ENCODE measurements around the gene CHST15.

Gene CHST15

GRCh38 chr10:124129471-124129870, 36.1 kb upstream of the CHST15 start:
- no peaks in the 10 kb centered on the region for H3K9me3 ChIP-seq (ENCODE audit: control insufficient read depth, insufficient read depth, low read depth, low read length)
- H3K4me3 ChIP-seq (ENCODE audit: low read depth, low read length): no peak overlapping the region
- H3K27me3 ChIP-seq (ENCODE audit: control insufficient read depth, insufficient read depth, low read length): no peaks in the 10 kb centered on the region; the same call in 1 of the 2 replicates
- H3K9ac ChIP-seq (ENCODE audit: low read length): no peak overlapping the region
- no peak overlapping the region for H3K27ac ChIP-seq (ENCODE audit: low read depth, low read length)
- no peaks in the 10 kb centered on the region for H3K4me1 ChIP-seq (ENCODE audit: control insufficient read depth, insufficient read depth, low read length)
- no peaks in the 10 kb centered on the region for H3K36me3 ChIP-seq (ENCODE audit: control insufficient read depth, insufficient read depth, low read length)

- Histone ChIP-seq H3K4me3 (ENCODE audit: low read depth, low read length) (no peak overlapping the region), H3K9me3 (ENCODE audit: control insufficient read depth, insufficient read depth, low read depth, low read length) (no peaks in the 10 kb centered on the region), H3K27ac (ENCODE audit: low read depth, low read length) (no peak overlapping the region), H3K4me1 (ENCODE audit: control insufficient read depth, insufficient read depth, low read length) (no peaks in the 10 kb centered on the region), H3K36me3 (ENCODE audit: control insufficient read depth, insufficient read depth, low read length) (no peaks in the 10 kb centered on the region), H3K27me3 (ENCODE audit: control insufficient read depth, insufficient read depth, low read length) (no peaks in the 10 kb centered on the region; the same call in 1 of the 2 replicates), H3K9ac (ENCODE audit: low read length) (no peak overlapping the region)
Measured at GRCh38 chr10:124128811-124129145, 35.4 kb upstream of the CHST15 start.

GRCh38 chr10:124127965-124128810, 34.8 kb upstream of the CHST15 start:
- H3K27me3 ChIP-seq (ENCODE audit: control insufficient read depth, insufficient read depth, low read length): no peaks in the 10 kb centered on the region; the same call in 1 of the 2 replicates
- no peaks in the 10 kb centered on the region for H3K4me1 ChIP-seq (ENCODE audit: control insufficient read depth, insufficient read depth, low read length)
- H3K9me3 ChIP-seq (ENCODE audit: control insufficient read depth, insufficient read depth, low read depth, low read length): no peaks in the 10 kb centered on the region
- H3K9ac ChIP-seq (ENCODE audit: low read length): no peak overlapping the region
- H3K36me3 ChIP-seq (ENCODE audit: control insufficient read depth, insufficient read depth, low read length): no peaks in the 10 kb centered on the region
- no peak overlapping the region for H3K27ac ChIP-seq (ENCODE audit: low read depth, low read length)
- no peak overlapping the region for H3K4me3 ChIP-seq (ENCODE audit: low read depth, low read length)

- no peaks in the 10 kb centered on the region; the same call in 1 of the 2 replicates for H3K27me3 ChIP-seq (ENCODE audit: control insufficient read depth, insufficient read depth, low read length)
- no peak overlapping the region for H3K4me3 ChIP-seq (ENCODE audit: low read depth, low read length)
- no peaks in the 10 kb centered on the region for H3K36me3 ChIP-seq (ENCODE audit: control insufficient read depth, insufficient read depth, low read length)
- H3K4me1 ChIP-seq (ENCODE audit: control insufficient read depth, insufficient read depth, low read length): peaks cover 5% of the 10 kb centered on the region
- H3K9me3 ChIP-seq (ENCODE audit: control insufficient read depth, insufficient read depth, low read depth, low read length): no peaks in the 10 kb centered on the region
- no peak overlapping the region for H3K27ac ChIP-seq (ENCODE audit: low read depth, low read length)
- no peak overlapping the region for H3K9ac ChIP-seq (ENCODE audit: low read length)
Measured at GRCh38 chr10:124127563-124127962, 34.2 kb upstream of the CHST15 start.

GRCh38 chr10:124126983-124127385, 33.6 kb upstream of the CHST15 start:
- Histone ChIP-seq H3K36me3 (ENCODE audit: control insufficient read depth, insufficient read depth, low read length) (no peaks in the 10 kb centered on the region), H3K27me3 (ENCODE audit: control insufficient read depth, insufficient read depth, low read length) (no peaks in the 10 kb centered on the region; the same call in 1 of the 2 replicates), H3K9ac (ENCODE audit: low read length) (no peak overlapping the region), H3K27ac (ENCODE audit: low read depth, low read length) (no peak overlapping the region), H3K4me3 (ENCODE audit: low read depth, low read length) (no peak overlapping the region), H3K4me1 (ENCODE audit: control insufficient read depth, insufficient read depth, low read length) (peaks cover 7% of the 10 kb centered on the region), H3K9me3 (ENCODE audit: control insufficient read depth, insufficient read depth, low read depth, low read length) (no peaks in the 10 kb centered on the region)

- H3K27me3 ChIP-seq (ENCODE audit: control insufficient read depth, insufficient read depth, low read length): no peaks in the 10 kb centered on the region; the same call in 1 of the 2 replicates
- peaks cover 7% of the 10 kb centered on the region for H3K4me1 ChIP-seq (ENCODE audit: control insufficient read depth, insufficient read depth, low read length)
- H3K27ac ChIP-seq (ENCODE audit: low read depth, low read length): no peak overlapping the region
- H3K9me3 ChIP-seq (ENCODE audit: control insufficient read depth, insufficient read depth, low read depth, low read length): no peaks in the 10 kb centered on the region
- H3K9ac ChIP-seq (ENCODE audit: low read length): no peak overlapping the region
- H3K4me3 ChIP-seq (ENCODE audit: low read depth, low read length): no peak overlapping the region
- no peaks in the 10 kb centered on the region for H3K36me3 ChIP-seq (ENCODE audit: control insufficient read depth, insufficient read depth, low read length)
Measured at GRCh38 chr10:124126145-124126982, 33.0 kb upstream of the CHST15 start.

GRCh38 chr10:124125305-124126116, 32.1 kb upstream of the CHST15 start:
- Histone ChIP-seq H3K4me1 (ENCODE audit: control insufficient read depth, insufficient read depth, low read length) (peaks cover 7% of the 10 kb centered on the region), H3K9me3 (ENCODE audit: control insufficient read depth, insufficient read depth, low read depth, low read length) (no peaks in the 10 kb centered on the region), H3K9ac (ENCODE audit: low read length) (no peak overlapping the region), H3K27me3 (ENCODE audit: control insufficient read depth, insufficient read depth, low read length) (no peaks in the 10 kb centered on the region; the same call in 1 of the 2 replicates), H3K36me3 (ENCODE audit: control insufficient read depth, insufficient read depth, low read length) (no peaks in the 10 kb centered on the region), H3K4me3 (ENCODE audit: low read depth, low read length) (no peak overlapping the region), H3K27ac (ENCODE audit: low read depth, low read length) (no peak overlapping the region)

GRCh38 chr10:124124769-124125161, 31.4 kb upstream of the CHST15 start:
- Histone ChIP-seq H3K4me3 (ENCODE audit: low read depth, low read length) (no peak overlapping the region), H3K27me3 (ENCODE audit: control insufficient read depth, insufficient read depth, low read length) (no peaks in the 10 kb centered on the region; the same call in 1 of the 2 replicates), H3K9me3 (ENCODE audit: control insufficient read depth, insufficient read depth, low read depth, low read length) (no peaks in the 10 kb centered on the region), H3K27ac (ENCODE audit: low read depth, low read length) (no peak overlapping the region), H3K36me3 (ENCODE audit: control insufficient read depth, insufficient read depth, low read length) (no peaks in the 10 kb centered on the region), H3K4me1 (ENCODE audit: control insufficient read depth, insufficient read depth, low read length) (peaks cover 8% of the 10 kb centered on the region), H3K9ac (ENCODE audit: low read length) (no peak overlapping the region)

- Histone ChIP-seq H3K27ac (ENCODE audit: low read depth, low read length) (no peak overlapping the region), H3K36me3 (ENCODE audit: control insufficient read depth, insufficient read depth, low read length) (no peaks in the 10 kb centered on the region), H3K9ac (ENCODE audit: low read length) (no peak overlapping the region), H3K9me3 (ENCODE audit: control insufficient read depth, insufficient read depth, low read depth, low read length) (no peaks in the 10 kb centered on the region), H3K4me3 (ENCODE audit: low read depth, low read length) (no peak overlapping the region), H3K27me3 (ENCODE audit: control insufficient read depth, insufficient read depth, low read length) (no peaks in the 10 kb centered on the region; the same call in 1 of the 2 replicates), H3K4me1 (ENCODE audit: control insufficient read depth, insufficient read depth, low read length) (peaks cover 12% of the 10 kb centered on the region)
Measured at GRCh38 chr10:124124123-124124768, 30.8 kb upstream of the CHST15 start.

- H3K9ac ChIP-seq (ENCODE audit: low read length): no peak overlapping the region
- H3K4me1 ChIP-seq (ENCODE audit: control insufficient read depth, insufficient read depth, low read length): peaks cover 12% of the 10 kb centered on the region
- no peak overlapping the region for H3K27ac ChIP-seq (ENCODE audit: low read depth, low read length)
- no peaks in the 10 kb centered on the region for H3K36me3 ChIP-seq (ENCODE audit: control insufficient read depth, insufficient read depth, low read length)
- no peak overlapping the region for H3K4me3 ChIP-seq (ENCODE audit: low read depth, low read length)
- no peaks in the 10 kb centered on the region; the same call in 1 of the 2 replicates for H3K27me3 ChIP-seq (ENCODE audit: control insufficient read depth, insufficient read depth, low read length)
- H3K9me3 ChIP-seq (ENCODE audit: control insufficient read depth, insufficient read depth, low read depth, low read length): no peaks in the 10 kb centered on the region
Measured at GRCh38 chr10:124123156-124123555, 29.8 kb upstream of the CHST15 start.

Measured in HUES6 (cell line).